Measurements from ENCODE around the gene RTP4. TPM values are rescaled to one million over a fixed set of nuclear protein-coding genes. Genes with fewer than 3 reads are reported as not detected.

The RTP4 gene
- total RNA-seq (2014; rRNA removed; shearing (Covaris generic)), result not detected in 2 replicates

GRCh38 chr3:187368251-187369088 is at the start of gene RTP4:
RTP4 (plus strand) TSS chr3:187368385; CDS start chr3:187368442, 57 bp downstream.
- Histone ChIP-seq H3K36me3 (replicated peaks; ENCODE audit: control insufficient read depth, insufficient read depth, low read length) (no peaks in the 10 kb centered on the region), H3K4me3 (ENCODE audit: insufficient read depth, low read depth, low read length) (no peak within 1 kb of the TSS), H3K27me3 (ENCODE audit: control insufficient read depth, insufficient read depth, low read length) (no peaks in the 10 kb centered on the region)
- DNase-seq, result no peak

- Histone ChIP-seq H3K27me3 (ENCODE audit: control insufficient read depth, insufficient read depth, low read length) (no peaks in the 10 kb centered on the region), H3K4me3 (ENCODE audit: insufficient read depth, low read depth, low read length) (no peak overlapping the region), H3K36me3 (replicated peaks; ENCODE audit: control insufficient read depth, insufficient read depth, low read length) (no peaks in the 10 kb centered on the region)
- DNase-seq, result peak; percentile 58
These were observed 49.2 kb upstream of the RTP4 start for GRCh38 chr3:187318819-187319616.

- H3K27me3 ChIP-seq (ENCODE audit: control insufficient read depth, insufficient read depth, low read length), result no peaks in the 10 kb centered on the region
- H3K36me3 ChIP-seq (replicated peaks; ENCODE audit: control insufficient read depth, insufficient read depth, low read length), result no peaks in the 10 kb centered on the region
- no peak overlapping the region for H3K4me3 ChIP-seq (ENCODE audit: insufficient read depth, low read depth, low read length)
- peak; percentile 74 for DNase-seq
These were observed 48.4 kb upstream of the RTP4 start for GRCh38 chr3:187319699-187320302.

- Histone ChIP-seq H3K4me3 (ENCODE audit: insufficient read depth, low read depth, low read length) (no peak overlapping the region), H3K36me3 (replicated peaks; ENCODE audit: control insufficient read depth, insufficient read depth, low read length) (no peaks in the 10 kb centered on the region), H3K27me3 (ENCODE audit: control insufficient read depth, insufficient read depth, low read length) (no peaks in the 10 kb centered on the region)
- no peak for DNase-seq
These were observed 46.4 kb upstream of the RTP4 start for GRCh38 chr3:187321766-187322165.

- H3K4me3 ChIP-seq (ENCODE audit: insufficient read depth, low read depth, low read length), result no peak overlapping the region
- DNase-seq, result no peak
- H3K36me3 ChIP-seq (replicated peaks; ENCODE audit: control insufficient read depth, insufficient read depth, low read length), result no peaks in the 10 kb centered on the region
- H3K27me3 ChIP-seq (ENCODE audit: control insufficient read depth, insufficient read depth, low read length), result no peaks in the 10 kb centered on the region
These were observed 45.9 kb upstream of the RTP4 start for GRCh38 chr3:187322291-187322690.

- Histone ChIP-seq H3K36me3 (replicated peaks; ENCODE audit: control insufficient read depth, insufficient read depth, low read length) (no peaks in the 10 kb centered on the region), H3K4me3 (ENCODE audit: insufficient read depth, low read depth, low read length) (no peak overlapping the region), H3K27me3 (ENCODE audit: control insufficient read depth, insufficient read depth, low read length) (no peaks in the 10 kb centered on the region)
- DNase-seq, result no peak
These were observed 45.1 kb upstream of the RTP4 start for GRCh38 chr3:187323091-187323490.

GRCh38 chr3:187325632-187326031 is 42.6 kb upstream of the RTP4 start:
- no peaks in the 10 kb centered on the region for H3K27me3 ChIP-seq (ENCODE audit: control insufficient read depth, insufficient read depth, low read length)
- no peaks in the 10 kb centered on the region for H3K36me3 ChIP-seq (replicated peaks; ENCODE audit: control insufficient read depth, insufficient read depth, low read length)
- H3K4me3 ChIP-seq (ENCODE audit: insufficient read depth, low read depth, low read length), result no peak overlapping the region
- DNase-seq, result no peak

- H3K4me3 ChIP-seq (ENCODE audit: insufficient read depth, low read depth, low read length), result no peak overlapping the region
- H3K36me3 ChIP-seq (replicated peaks; ENCODE audit: control insufficient read depth, insufficient read depth, low read length), result no peaks in the 10 kb centered on the region
- H3K27me3 ChIP-seq (ENCODE audit: control insufficient read depth, insufficient read depth, low read length), result no peaks in the 10 kb centered on the region
- DNase-seq, result no peak
These were observed 40.3 kb upstream of the RTP4 start for GRCh38 chr3:187327845-187328244.

- no peak overlapping the region for H3K4me3 ChIP-seq (ENCODE audit: insufficient read depth, low read depth, low read length)
- no peak for DNase-seq
- H3K27me3 ChIP-seq (ENCODE audit: control insufficient read depth, insufficient read depth, low read length), result no peaks in the 10 kb centered on the region
- H3K36me3 ChIP-seq (replicated peaks; ENCODE audit: control insufficient read depth, insufficient read depth, low read length), result no peaks in the 10 kb centered on the region
These were observed 39.5 kb upstream of the RTP4 start for GRCh38 chr3:187328691-187329090.

- Histone ChIP-seq H3K27me3 (ENCODE audit: control insufficient read depth, insufficient read depth, low read length) (no peaks in the 10 kb centered on the region), H3K4me3 (ENCODE audit: insufficient read depth, low read depth, low read length) (no peak overlapping the region), H3K36me3 (replicated peaks; ENCODE audit: control insufficient read depth, insufficient read depth, low read length) (no peaks in the 10 kb centered on the region)
- no peak for DNase-seq
These were observed 33.3 kb upstream of the RTP4 start for GRCh38 chr3:187334904-187335303.

- Histone ChIP-seq H3K4me3 (ENCODE audit: insufficient read depth, low read depth, low read length) (no peak overlapping the region), H3K36me3 (replicated peaks; ENCODE audit: control insufficient read depth, insufficient read depth, low read length) (no peaks in the 10 kb centered on the region), H3K27me3 (ENCODE audit: control insufficient read depth, insufficient read depth, low read length) (no peaks in the 10 kb centered on the region)
- DNase-seq, result no peak
These were observed 31.9 kb upstream of the RTP4 start for GRCh38 chr3:187336322-187336721.

GRCh38 chr3:187340578-187340977 is 27.6 kb upstream of the RTP4 start:
- Histone ChIP-seq H3K36me3 (replicated peaks; ENCODE audit: control insufficient read depth, insufficient read depth, low read length) (no peaks in the 10 kb centered on the region), H3K4me3 (ENCODE audit: insufficient read depth, low read depth, low read length) (no peak overlapping the region), H3K27me3 (ENCODE audit: control insufficient read depth, insufficient read depth, low read length) (no peaks in the 10 kb centered on the region)
- DNase-seq, result no peak

- Histone ChIP-seq H3K4me3 (ENCODE audit: insufficient read depth, low read depth, low read length) (no peak overlapping the region), H3K36me3 (replicated peaks; ENCODE audit: control insufficient read depth, insufficient read depth, low read length) (no peaks in the 10 kb centered on the region), H3K27me3 (ENCODE audit: control insufficient read depth, insufficient read depth, low read length) (no peaks in the 10 kb centered on the region)
- no peak for DNase-seq
These were observed 25.9 kb upstream of the RTP4 start for GRCh38 chr3:187342255-187342654.

GRCh38 chr3:187343670-187344069 is 24.5 kb upstream of the RTP4 start:
- DNase-seq, result no peak
- Histone ChIP-seq H3K4me3 (ENCODE audit: insufficient read depth, low read depth, low read length) (no peak overlapping the region), H3K27me3 (ENCODE audit: control insufficient read depth, insufficient read depth, low read length) (no peaks in the 10 kb centered on the region), H3K36me3 (replicated peaks; ENCODE audit: control insufficient read depth, insufficient read depth, low read length) (no peaks in the 10 kb centered on the region)

All from H7 (cell line).